Parathyroid adenoma (tissue), 2 donors: Measurements from ENCODE around the gene FAM131B.

ENCODE experiments used
- H2AFZ ChIP-seq: fragments of 300-600 bp; sonication (generic); one replicate; pipeline ENCODE4 v1.7.0; 2017; ENCODE audit warnings: antibody characterized with exemption, mild to moderate bottlenecking
- H3K27ac ChIP-seq: fragments of 300-600 bp; sonication (generic); one replicate; pipeline ENCODE4 v1.7.0; 2017
- H3K27me3 ChIP-seq: fragments of 300-600 bp; sonication (generic); one replicate; pipeline ENCODE4 v1.7.0; 2017; ENCODE audit warnings: low read length; ENCODE audit not compliant: control insufficient read depth, insufficient read depth
- H3K36me3 ChIP-seq: fragments of 300-600 bp; sonication (generic); one replicate; pipeline ENCODE4 v1.7.0; 2017; ENCODE audit warnings: low read length; ENCODE audit not compliant: control insufficient read depth, insufficient read depth
- H3K4me1 ChIP-seq: fragments of 300-600 bp; sonication (generic); one replicate; pipeline ENCODE4 v1.7.0; 2017; ENCODE audit warnings: control low read depth
- H3K4me2 ChIP-seq: fragments of 300-600 bp; sonication (generic); one replicate; pipeline ENCODE4 v1.7.0; 2017; ENCODE audit warnings: low read length
- H3K4me3 ChIP-seq: fragments of 300-600 bp; sonication (generic); one replicate; pipeline ENCODE4 v1.7.0; 2017; ENCODE audit warnings: low read depth, low read length
- H3K79me2 ChIP-seq: fragments of 300-600 bp; sonication (generic); one replicate; pipeline ENCODE4 v1.7.0; 2017; ENCODE audit warnings: control low read depth
- H3K9ac ChIP-seq: fragments of 300-600 bp; sonication (generic); one replicate; pipeline ENCODE4 v1.7.0; 2017; ENCODE audit warnings: mild to moderate bottlenecking
- H3K9me3 ChIP-seq: fragments of 300-600 bp; sonication (generic); one replicate; pipeline ENCODE4 v1.7.0; 2017; ENCODE audit warnings: low read length; ENCODE audit not compliant: control insufficient read depth
- CTCF ChIP-seq: fragments of 300-600 bp; sonication (generic); IDR thresholded peaks from one replicate; pipeline ENCODE4 v1.7.0; 2017; ENCODE audit warnings: antibody characterized with exemption, mild to moderate bottlenecking
- donor health status: primary hyperparathyroidism.

Gene FAM131B

GRCh38 chr7:143396625-143397556 lies 34.4 kb upstream of the FAM131B start:
- Histone ChIP-seq H2AFZ (no peak overlapping the region), H3K27ac (no peak overlapping the region), H3K27me3 (no peaks in the 10 kb centered on the region), H3K9me3 (no peaks in the 10 kb centered on the region), H3K4me1 (peaks cover 9% of the 10 kb centered on the region), H3K4me3 (no peak overlapping the region), H3K79me2 (no peaks in the 10 kb centered on the region), H3K4me2 (peak overlapping the region; percentile 31), H3K9ac (no peak overlapping the region), H3K36me3 (no peaks in the 10 kb centered on the region)
- no peak for TF ChIP-seq CTCF

GRCh38 chr7:143396182-143396581 lies 33.7 kb upstream of the FAM131B start:
- Histone ChIP-seq H3K27ac (no peak overlapping the region), H3K36me3 (no peaks in the 10 kb centered on the region), H3K79me2 (no peaks in the 10 kb centered on the region), H2AFZ (no peak overlapping the region), H3K9me3 (no peaks in the 10 kb centered on the region), H3K4me1 (peaks cover 11% of the 10 kb centered on the region), H3K9ac (no peak overlapping the region), H3K4me2 (peak overlapping the region; percentile 20), H3K27me3 (no peaks in the 10 kb centered on the region), H3K4me3 (no peak overlapping the region)
- TF ChIP-seq CTCF = no peak

- H3K36me3 ChIP-seq = no peaks in the 10 kb centered on the region
Observed at GRCh38 chr7:143395187-143396149, 33.0 kb upstream of the FAM131B start.

GRCh38 chr7:143394777-143395176 lies 32.3 kb upstream of the FAM131B start:
- no peaks in the 10 kb centered on the region for H3K36me3 ChIP-seq
- TF ChIP-seq CTCF = no peak
- peaks cover 14% of the 10 kb centered on the region for H3K4me1 ChIP-seq

More at GRCh38 chr7:143395187-143396149, 33.0 kb upstream of the FAM131B start:
- H3K9me3 ChIP-seq = no peaks in the 10 kb centered on the region
- peaks cover 14% of the 10 kb centered on the region for H3K4me1 ChIP-seq
- no peaks in the 10 kb centered on the region for H3K27me3 ChIP-seq
- no peak overlapping the region for H3K9ac ChIP-seq
- no peaks in the 10 kb centered on the region for H3K79me2 ChIP-seq
- no peak overlapping the region for H2AFZ ChIP-seq
- H3K27ac ChIP-seq = no peak overlapping the region
- no peak overlapping the region for H3K4me3 ChIP-seq
- H3K4me2 ChIP-seq = peak overlapping the region; percentile 29
- TF ChIP-seq CTCF = no peak

More at GRCh38 chr7:143394777-143395176, 32.3 kb upstream of the FAM131B start:
- Histone ChIP-seq H3K79me2 (no peaks in the 10 kb centered on the region), H2AFZ (no peak overlapping the region), H3K9ac (no peak overlapping the region), H3K27me3 (no peaks in the 10 kb centered on the region), H3K9me3 (no peaks in the 10 kb centered on the region), H3K4me2 (peak overlapping the region; percentile 29), H3K27ac (no peak overlapping the region), H3K4me3 (no peak overlapping the region)
